SKM-1 (cell line): Measurements from ENCODE around the gene SERINC1.

Experiments used
- DNase-seq: peaks from one replicate; lab custom pipeline; 2025; ENCODE audit not compliant: unreplicated experiment; lab: John Stamatoyannopoulos, UW

The SERINC1 gene

DNA sequence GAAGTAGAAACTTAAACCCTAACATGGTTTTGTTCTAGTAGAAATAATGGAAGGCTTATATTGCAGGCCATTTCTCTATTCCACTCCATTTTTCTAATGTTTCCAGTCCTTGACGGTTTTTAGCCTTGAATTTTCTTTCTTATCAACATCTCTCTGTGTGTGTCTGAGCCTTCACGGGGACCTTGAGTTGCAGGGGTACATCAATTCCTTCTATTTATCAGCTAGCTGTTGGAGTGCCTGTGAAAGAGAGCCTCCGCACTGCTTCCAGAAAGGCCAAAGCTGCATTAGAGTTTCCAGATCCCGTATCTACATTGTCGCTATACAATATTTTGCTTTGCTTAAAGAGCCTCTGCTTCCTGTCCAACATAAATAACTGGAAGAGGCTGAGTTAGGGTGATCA lies 77.6 kb downstream of the SERINC1 start:
- no peak for DNase-seq

DNA sequence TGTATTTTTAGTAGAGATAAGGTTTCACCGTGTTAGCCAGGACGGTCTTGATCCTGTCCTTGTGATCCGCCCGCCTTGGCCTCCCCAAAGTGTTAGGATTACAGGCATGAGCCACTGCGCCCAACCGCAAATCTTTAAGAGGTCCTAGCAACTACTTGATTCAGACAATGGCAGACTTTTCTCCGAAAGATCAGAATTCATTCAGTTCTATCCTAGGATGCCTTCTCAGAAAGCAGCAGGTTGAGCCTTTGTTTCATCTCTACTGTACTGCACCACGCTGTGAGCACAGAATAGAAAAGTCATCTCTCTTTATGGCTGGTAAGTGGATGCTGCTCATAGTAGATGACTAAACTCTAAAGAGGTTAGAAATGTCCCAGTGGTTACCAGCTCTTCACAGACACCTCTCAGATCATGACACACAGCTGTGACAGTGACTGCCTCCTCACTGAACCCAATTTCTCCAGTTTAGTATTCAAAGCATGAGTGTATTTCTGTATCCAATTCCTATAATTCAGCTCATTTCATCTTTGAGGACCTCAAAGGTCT lies 78.2 kb downstream of the SERINC1 start:
- DNase-seq: no peak
